ENCODE measurements around the gene POLD2.

GRCh38 chr7:44159824-44160630 lies 36.7 kb upstream of the POLD2 start:
- no peak for TF ChIP-seq SKI (IDR thresholded peaks at IDR 0.05; ENCODE audit: partially characterized antibody)
- TF ChIP-seq ZNF225 (CRISPR knock-in tag; IDR thresholded peaks at IDR 0.05): no peak
- TF ChIP-seq ZBTB21 (CRISPR knock-in tag; IDR thresholded peaks at IDR 0.05): no peak
- TF ChIP-seq LBX2 (CRISPR knock-in tag; IDR thresholded peaks at IDR 0.05; ENCODE audit: borderline replicate concordance): no peak
- TF ChIP-seq EP300 (IDR thresholded peaks at IDR 0.05; ENCODE audit: low read depth in 2 of 2, low read length in 2 of 2): no peak
- no peak for TF ChIP-seq EP300 (CRISPR knock-in tag; IDR thresholded peaks at IDR 0.05; ENCODE audit: borderline replicate concordance)
- TF ChIP-seq ELF3 (CRISPR knock-in tag; IDR thresholded peaks at IDR 0.05): no peak
- no peak for TF ChIP-seq POLR2AphosphoS5 (IDR thresholded peaks at IDR 0.05; ENCODE audit: low read depth, low read length)
- no peak for TF ChIP-seq U2AF2 (IDR thresholded peaks at IDR 0.05; ENCODE audit: low read depth, low read length)
- TF ChIP-seq, protein P1, sequence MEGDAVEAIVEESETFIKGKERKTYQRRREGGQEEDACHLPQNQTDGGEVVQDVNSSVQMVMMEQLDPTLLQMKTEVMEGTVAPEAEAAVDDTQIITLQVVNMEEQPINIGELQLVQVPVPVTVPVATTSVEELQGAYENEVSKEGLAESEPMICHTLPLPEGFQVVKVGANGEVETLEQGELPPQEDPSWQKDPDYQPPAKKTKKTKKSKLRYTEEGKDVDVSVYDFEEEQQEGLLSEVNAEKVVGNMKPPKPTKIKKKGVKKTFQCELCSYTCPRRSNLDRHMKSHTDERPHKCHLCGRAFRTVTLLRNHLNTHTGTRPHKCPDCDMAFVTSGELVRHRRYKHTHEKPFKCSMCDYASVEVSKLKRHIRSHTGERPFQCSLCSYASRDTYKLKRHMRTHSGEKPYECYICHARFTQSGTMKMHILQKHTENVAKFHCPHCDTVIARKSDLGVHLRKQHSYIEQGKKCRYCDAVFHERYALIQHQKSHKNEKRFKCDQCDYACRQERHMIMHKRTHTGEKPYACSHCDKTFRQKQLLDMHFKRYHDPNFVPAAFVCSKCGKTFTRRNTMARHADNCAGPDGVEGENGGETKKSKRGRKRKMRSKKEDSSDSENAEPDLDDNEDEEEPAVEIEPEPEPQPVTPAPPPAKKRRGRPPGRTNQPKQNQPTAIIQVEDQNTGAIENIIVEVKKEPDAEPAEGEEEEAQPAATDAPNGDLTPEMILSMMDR (CRISPR knock-in tag; IDR thresholded peaks at IDR 0.05): no peak
- TF ChIP-seq, protein P2, sequence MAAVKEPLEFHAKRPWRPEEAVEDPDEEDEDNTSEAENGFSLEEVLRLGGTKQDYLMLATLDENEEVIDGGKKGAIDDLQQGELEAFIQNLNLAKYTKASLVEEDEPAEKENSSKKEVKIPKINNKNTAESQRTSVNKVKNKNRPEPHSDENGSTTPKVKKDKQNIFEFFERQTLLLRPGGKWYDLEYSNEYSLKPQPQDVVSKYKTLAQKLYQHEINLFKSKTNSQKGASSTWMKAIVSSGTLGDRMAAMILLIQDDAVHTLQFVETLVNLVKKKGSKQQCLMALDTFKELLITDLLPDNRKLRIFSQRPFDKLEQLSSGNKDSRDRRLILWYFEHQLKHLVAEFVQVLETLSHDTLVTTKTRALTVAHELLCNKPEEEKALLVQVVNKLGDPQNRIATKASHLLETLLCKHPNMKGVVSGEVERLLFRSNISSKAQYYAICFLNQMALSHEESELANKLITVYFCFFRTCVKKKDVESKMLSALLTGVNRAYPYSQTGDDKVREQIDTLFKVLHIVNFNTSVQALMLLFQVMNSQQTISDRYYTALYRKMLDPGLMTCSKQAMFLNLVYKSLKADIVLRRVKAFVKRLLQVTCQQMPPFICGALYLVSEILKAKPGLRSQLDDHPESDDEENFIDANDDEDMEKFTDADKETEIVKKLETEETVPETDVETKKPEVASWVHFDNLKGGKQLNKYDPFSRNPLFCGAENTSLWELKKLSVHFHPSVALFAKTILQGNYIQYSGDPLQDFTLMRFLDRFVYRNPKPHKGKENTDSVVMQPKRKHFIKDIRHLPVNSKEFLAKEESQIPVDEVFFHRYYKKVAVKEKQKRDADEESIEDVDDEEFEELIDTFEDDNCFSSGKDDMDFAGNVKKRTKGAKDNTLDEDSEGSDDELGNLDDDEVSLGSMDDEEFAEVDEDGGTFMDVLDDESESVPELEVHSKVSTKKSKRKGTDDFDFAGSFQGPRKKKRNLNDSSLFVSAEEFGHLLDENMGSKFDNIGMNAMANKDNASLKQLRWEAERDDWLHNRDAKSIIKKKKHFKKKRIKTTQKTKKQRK (IDR thresholded peaks at IDR 0.05; ENCODE audit: low read length): no peak
